BJ (cell line): Measurements from ENCODE around the gene NOD1. TPM values are rescaled to one million over a fixed set of nuclear protein-coding genes. Genes with fewer than 3 reads are reported as not detected.
A peak's percentile ranks its signal among the peaks of the same experiment; 100 is the strongest.

Source experiments
- CTCF ChIA-PET: fragments of 350-600 bp; formaldehyde crosslinking; extraction: SDS; loops from one replicate; lab custom pipeline; 2021; ENCODE audit warnings: antibody characterized with exemption, inconsistent platforms; lab: Yijun Ruan, JAX
- POLR2A ChIA-PET: fragments of 300-600 bp; sonication (Branson Sonifier 250); formaldehyde crosslinking; extraction: SDS; loops from one replicate; lab custom pipeline; 2021; ENCODE audit warnings: antibody characterized with exemption; lab: Charles Lee
- DNase-seq: peaks from one replicate; pipeline ENCODE4 v3.0.0-alpha.2; 2011; ENCODE audit warnings: low read depth
- H3K27me3 ChIP-seq: 2 replicates; pipeline ENCODE4 v1.6.0; 2011; ENCODE audit warnings: low read length; ENCODE audit not compliant: control insufficient read depth, insufficient read depth
- H3K36me3 ChIP-seq: 2 replicates; pipeline ENCODE4 v1.5.1; 2011; ENCODE audit warnings: low read length; ENCODE audit not compliant: control insufficient read depth, insufficient read depth
- H3K4me3 ChIP-seq: 2 replicates; pipeline ENCODE4 v1.5.1; 2011; ENCODE audit warnings: low read depth, mild to moderate bottlenecking, control low read depth, low read length
- polyA plus RNA-seq: library from polyadenylated mRNA; depleted of rRNA; stranded (reverse); fragments of >200 nt; gene quantifications from 2 replicates; pipeline ENCODE4 v1.2.3, GENCODE V29; 2011
- TF ChIP-seq, protein P1 (sequence below): IDR thresholded peaks from 2 replicates; pipeline ENCODE4 v1.5.1; 2011; ENCODE audit warnings: low read depth, mild to moderate bottlenecking, control low read depth, inconsistent platforms, low read length, moderate library complexity; ENCODE audit not compliant: insufficient read depth

NOD1 gene
- polyA plus RNA-seq, 1 experiment: 3.3 TPM

DNA sequence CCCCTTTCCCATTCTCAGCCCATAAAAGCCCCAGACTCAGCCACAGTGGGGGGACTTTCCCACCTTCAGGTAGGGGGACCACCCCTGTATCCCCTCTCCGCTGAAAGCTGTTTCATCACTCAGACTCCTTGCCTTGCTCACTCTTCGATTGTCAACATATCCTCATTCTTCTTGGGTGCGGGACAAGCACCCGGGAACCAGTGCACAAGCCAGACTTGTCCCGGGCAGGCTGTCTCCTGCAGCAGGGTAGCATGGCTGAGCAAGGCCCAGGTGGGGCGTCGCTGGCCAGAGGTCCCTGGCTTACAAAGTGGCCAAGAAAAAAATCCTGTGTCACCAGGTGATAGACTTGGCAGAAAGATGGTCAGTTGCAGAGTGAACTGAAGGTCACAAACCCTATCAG, 64.7 kb downstream of the NOD1 start:
- H3K27me3 ChIP-seq: no peaks in the 10 kb centered on the region

DNA sequence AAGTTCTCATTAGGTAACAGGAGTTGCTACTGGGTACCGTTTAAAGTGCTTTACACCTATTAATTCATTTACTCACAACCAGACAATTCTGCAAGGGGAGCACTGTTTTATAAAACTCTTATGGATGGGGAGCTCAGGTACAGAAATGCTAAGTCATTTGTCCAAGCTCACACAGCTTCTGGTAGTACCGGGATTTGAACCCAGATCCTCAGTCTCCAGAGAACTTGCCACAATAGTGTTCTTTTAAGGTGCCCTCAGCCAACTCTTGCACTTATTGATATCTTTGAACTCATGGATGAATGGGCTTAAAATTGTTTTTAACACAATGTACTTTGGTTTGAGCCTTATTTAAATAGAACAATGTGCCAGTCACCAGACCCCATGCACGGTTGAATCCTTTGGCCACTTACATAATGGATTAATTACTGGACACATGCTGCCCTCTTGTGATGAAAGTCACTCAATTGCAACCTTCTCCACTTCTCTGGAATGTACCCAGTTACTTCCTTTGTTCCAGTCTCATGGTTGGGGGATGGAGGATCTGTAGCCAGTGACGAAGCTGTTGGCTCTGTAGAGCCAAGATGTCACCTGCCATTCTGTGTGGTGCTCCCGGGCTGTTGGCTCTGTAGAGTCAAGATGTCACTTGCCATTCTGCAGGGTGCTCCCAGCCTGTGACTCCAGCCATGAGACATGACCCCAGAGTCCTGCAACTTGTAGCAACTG, 65.6 kb downstream of the NOD1 start:
- no peaks in the 10 kb centered on the region for H3K27me3 ChIP-seq
- peak; percentile 42 for DNase-seq
- TF ChIP-seq, protein P1, sequence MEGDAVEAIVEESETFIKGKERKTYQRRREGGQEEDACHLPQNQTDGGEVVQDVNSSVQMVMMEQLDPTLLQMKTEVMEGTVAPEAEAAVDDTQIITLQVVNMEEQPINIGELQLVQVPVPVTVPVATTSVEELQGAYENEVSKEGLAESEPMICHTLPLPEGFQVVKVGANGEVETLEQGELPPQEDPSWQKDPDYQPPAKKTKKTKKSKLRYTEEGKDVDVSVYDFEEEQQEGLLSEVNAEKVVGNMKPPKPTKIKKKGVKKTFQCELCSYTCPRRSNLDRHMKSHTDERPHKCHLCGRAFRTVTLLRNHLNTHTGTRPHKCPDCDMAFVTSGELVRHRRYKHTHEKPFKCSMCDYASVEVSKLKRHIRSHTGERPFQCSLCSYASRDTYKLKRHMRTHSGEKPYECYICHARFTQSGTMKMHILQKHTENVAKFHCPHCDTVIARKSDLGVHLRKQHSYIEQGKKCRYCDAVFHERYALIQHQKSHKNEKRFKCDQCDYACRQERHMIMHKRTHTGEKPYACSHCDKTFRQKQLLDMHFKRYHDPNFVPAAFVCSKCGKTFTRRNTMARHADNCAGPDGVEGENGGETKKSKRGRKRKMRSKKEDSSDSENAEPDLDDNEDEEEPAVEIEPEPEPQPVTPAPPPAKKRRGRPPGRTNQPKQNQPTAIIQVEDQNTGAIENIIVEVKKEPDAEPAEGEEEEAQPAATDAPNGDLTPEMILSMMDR: peak; percentile 54
- CTCF ChIA-PET: interaction anchor here (0.6 to 5.7 kb wide), 18 partner anchors 9 to 258 kb away, joined by 3 to 79 read pairs (median 4); no protein-coding TSS in a partner anchor
- POLR2A ChIA-PET: no interaction called here
- H3K4me3 ChIP-seq: no peak overlapping the region
- H3K36me3 ChIP-seq: no peaks in the 10 kb centered on the region

More for the DNA sequence above, 64.7 kb downstream of the NOD1 start:
- TF ChIP-seq, protein P1: no peak
- Histone ChIP-seq H3K36me3 (no peaks in the 10 kb centered on the region), H3K4me3 (no peak overlapping the region)
- ChIA-PET CTCF (interaction anchor here (1.0 to 5.7 kb wide), 6 partner anchors 15 to 249 kb away, joined by 3 to 79 read pairs (median 5); no protein-coding TSS in a partner anchor), POLR2A (no interaction called here)
- no peak for DNase-seq

DNA sequence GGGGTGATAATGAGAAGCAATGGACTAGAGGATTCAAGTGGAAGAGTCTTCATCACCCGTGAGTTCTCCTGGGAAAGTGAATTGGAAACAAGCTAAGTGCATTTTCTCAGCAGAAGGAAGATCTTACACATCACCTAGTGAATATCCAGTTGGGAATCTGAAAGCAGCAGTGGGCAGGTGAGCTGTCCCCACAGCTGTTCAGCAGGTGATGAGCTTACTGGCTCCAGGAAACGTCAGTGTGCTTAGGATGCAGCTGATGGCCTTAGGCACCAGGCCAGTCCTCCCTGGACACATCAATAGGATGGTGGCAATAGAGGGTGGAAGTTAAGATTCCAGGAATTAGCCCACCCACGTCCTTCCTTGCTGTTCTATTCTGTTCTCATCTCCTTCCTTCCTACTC, 66.7 kb downstream of the NOD1 start:
- DNase-seq: no peak
- POLR2A ChIA-PET: no interaction called here
- no peaks in the 10 kb centered on the region for H3K36me3 ChIP-seq
- no peak overlapping the region for H3K4me3 ChIP-seq
- CTCF ChIA-PET: interaction anchor here (0.7 to 5.7 kb wide), 5 partner anchors 13 to 270 kb away, joined by 3 to 79 read pairs (median 5); no protein-coding TSS in a partner anchor
- H3K27me3 ChIP-seq: no peaks in the 10 kb centered on the region
- TF ChIP-seq, protein P1: no peak

DNA sequence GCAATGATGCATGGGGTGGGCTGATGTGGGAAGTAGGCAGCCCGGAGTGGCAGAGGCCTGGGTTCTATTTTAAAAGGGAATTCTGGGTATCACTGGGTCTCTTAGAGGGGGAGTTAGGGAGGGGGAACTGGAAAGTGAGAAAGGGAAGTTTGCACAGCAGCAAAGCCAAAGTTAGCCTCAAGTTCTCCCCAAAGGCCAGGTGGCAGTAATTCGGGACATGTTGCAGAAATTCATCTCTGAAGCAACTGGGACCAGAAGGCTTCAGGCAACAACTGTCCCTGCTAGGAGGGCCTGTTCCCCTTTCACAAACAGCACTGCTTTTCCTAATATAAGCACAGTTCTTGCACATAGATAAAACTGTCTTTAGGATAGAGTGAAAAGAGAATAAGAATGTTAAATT, 67.4 kb downstream of the NOD1 start:
- H3K27me3 ChIP-seq: no peaks in the 10 kb centered on the region
- ChIA-PET CTCF (interaction anchor here (0.6 to 5.7 kb wide), 6 partner anchors 15 to 155 kb away, joined by 3 to 79 read pairs (median 4); no protein-coding TSS in a partner anchor), POLR2A (no interaction called here)
- no peak overlapping the region for H3K4me3 ChIP-seq
- H3K36me3 ChIP-seq: no peaks in the 10 kb centered on the region
- TF ChIP-seq, protein P1: no peak
- DNase-seq: no peak

DNA sequence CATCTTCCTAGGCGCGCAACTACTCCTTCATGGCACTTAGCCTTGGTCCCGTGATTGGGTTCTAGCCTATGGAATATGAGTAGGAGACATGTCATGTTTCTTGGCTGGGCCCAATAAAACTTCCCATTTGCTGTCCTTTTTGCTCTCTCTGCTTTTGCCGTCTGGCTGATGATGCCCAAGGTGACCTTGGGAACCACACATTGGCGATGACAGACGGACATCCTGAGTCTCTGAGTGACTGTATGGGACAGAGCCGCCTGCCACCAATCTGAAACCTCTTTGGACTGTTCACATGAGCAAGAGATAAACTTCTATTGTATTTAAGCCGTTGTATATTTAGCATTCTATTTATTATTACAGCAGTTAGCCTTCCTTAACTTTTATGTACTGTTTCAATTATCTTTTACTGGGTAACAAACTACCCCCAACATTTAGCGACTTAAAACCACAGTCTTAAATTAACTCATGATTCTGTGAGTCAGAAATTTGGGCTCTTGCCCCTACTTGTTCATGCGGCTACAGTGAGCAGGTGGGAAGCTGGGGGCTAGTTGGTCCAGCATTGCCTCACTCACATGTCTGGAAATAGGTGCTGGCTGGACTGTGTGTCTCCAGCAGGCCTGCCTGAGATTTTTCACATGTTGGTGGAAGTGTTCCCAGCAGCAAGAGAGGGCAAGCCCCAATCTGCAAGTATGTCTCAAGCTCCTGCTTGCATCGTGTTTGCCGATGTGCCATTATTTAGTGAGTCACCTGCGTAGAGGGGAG, 71.7 kb downstream of the NOD1 start:
- no peak overlapping the region for H3K4me3 ChIP-seq
- ChIA-PET CTCF (interaction anchor here (1.5 kb wide), 2 partner anchors 10 to 131 kb away, joined by 5 to 7 read pairs; no protein-coding TSS in a partner anchor), POLR2A (no interaction called here)
- no peaks in the 10 kb centered on the region for H3K27me3 ChIP-seq
- DNase-seq: no peak
- TF ChIP-seq, protein P1: no peak
- no peaks in the 10 kb centered on the region for H3K36me3 ChIP-seq
